CD4-positive, alpha-beta T cell treated with Interleukin-15 for 1 hour (primary cell): ENCODE data around the gene CCDC175.

Source experiments
- DNase-seq: peaks from one replicate; pipeline ENCODE4 v3.0.0-alpha.2; 2020

The CCDC175 gene

DNA sequence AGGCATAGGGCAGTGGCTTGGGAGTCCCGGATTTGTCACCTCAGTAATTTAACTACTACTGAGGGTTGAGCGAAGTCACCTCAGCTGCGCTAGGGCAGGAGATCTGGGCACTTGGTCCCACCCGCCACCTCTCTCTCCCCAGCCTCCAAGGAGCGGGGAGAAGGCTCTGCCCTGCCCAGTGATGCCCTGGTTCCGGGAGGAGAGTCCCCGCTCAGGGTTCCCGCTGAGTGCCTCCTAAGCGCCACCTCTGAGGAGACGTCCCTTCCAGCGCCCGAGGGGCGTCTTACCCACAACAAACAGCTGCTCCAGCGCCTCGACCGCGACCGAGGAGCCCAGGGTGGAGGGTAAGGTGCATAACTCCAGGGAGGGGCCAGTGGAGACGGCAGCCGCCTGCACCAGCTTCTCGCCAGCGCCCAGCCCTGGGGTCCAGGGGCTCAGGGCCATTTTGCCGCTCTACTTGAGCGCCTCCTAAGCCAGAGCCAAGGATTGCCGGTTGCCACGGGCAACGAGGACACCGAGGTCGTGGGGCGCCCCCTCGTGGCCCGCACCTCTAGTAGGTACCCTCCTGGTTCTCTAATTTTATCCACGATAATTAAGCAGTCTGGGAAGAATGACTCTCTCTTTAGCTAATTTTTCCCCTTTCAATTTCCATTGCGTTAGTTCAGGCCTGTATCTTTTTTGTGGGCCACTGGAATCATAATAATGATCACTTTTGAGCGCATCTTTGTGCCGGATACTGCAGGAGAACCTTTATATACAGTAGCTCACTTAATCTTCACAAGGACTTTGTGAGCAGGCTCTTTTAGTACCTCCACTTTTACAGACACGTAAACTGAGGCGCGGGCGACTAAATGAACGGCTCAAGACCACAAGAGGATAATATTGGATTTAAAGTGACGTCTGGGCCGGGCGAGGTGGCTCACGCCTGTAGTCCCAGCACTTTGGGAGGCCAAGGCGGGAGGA is at the start of gene CCDC175:
TSS of gene CCDC175 (minus strand) at position 481 of the 963 bp plus-strand sequence. CDS start at position 444, 37 bp downstream.
- peak; percentile 83 for DNase-seq

GRCh38 chr14:59622631-59623030 is 46.0 kb upstream of the CCDC175 start:
- no peak for DNase-seq

DNA sequence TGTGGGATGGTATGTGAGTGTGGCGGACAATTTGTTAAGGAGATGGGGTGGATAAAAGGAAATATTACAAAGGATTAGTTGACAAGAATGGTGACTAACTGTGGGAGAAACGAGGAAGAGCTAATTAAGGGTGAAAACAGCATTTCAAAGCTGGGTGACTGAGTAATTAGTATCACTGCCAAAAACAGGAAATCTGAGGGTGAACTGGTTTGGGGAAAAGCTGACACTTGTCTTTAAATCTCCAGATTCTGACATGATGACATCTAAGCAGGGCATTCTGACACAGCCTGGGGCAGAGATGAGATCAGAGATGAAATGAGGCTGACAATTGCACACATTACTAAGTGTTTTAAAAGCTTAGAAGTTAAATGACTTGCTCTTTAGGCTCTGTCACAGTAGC is 42.4 kb upstream of the CCDC175 start:
- no peak for DNase-seq

GRCh38 chr14:59601056-59601455 is 24.4 kb upstream of the CCDC175 start:
- no peak for DNase-seq

GRCh38 chr14:59600211-59600945 is 23.8 kb upstream of the CCDC175 start:
- no peak for DNase-seq

GRCh38 chr14:59595071-59595470 is 18.5 kb upstream of the CCDC175 start:
- DNase-seq, result no peak

- no peak for DNase-seq
These were observed 15.2 kb upstream of the CCDC175 start for GRCh38 chr14:59591641-59592370.

- DNase-seq, result no peak
These were observed 11.5 kb upstream of the CCDC175 start for GRCh38 chr14:59588101-59588500.

DNA sequence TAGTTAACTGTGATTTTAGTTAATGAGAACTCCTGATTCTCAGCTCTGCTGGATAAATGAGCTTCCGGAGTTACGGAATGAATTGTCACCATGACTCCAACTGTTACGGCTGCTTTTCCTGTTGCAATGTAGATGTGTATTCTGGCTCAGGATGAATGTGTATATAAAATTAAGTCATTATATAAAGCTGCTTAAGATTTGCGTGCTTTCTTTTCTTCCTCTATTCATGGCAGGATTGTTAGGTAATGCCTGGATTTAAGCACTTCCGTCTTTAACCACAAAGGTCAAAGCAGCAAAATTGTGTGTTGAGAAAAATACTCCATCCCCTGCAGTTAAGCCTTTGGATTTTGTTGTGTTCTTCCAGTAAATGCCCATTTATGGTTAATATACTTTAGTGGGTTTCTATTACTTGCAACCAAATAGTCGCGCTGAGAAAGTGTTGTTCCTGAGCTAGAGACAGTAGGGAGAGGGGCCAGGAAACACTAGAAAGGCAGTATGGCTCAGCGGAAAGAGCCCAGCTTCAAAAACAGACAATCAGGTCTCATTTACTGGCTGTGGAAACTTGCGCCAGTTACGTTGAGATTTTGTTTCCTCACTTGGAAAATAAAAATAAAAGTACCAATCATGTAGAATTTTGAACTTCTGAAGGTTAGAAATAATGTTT is 9.4 kb upstream of the CCDC175 start:
- no peak for DNase-seq

- DNase-seq, result no peak
These were observed 7.1 kb upstream of the CCDC175 start for GRCh38 chr14:59583755-59584154.

GRCh38 chr14:59582845-59583509 is 6.4 kb upstream of the CCDC175 start:
- no peak for DNase-seq

GRCh38 chr14:59582161-59582560 is 5.5 kb upstream of the CCDC175 start:
- no peak for DNase-seq

- no peak for DNase-seq
These were observed 4.3 kb upstream of the CCDC175 start for GRCh38 chr14:59580911-59581310.

- no peak for DNase-seq
These were observed 6.5 kb downstream of the CCDC175 start for GRCh38 chr14:59570122-59570521.

- DNase-seq, result no peak
These were observed 9.9 kb downstream of the CCDC175 start for GRCh38 chr14:59566725-59567124.

GRCh38 chr14:59566296-59566695 is 10.3 kb downstream of the CCDC175 start:
- DNase-seq, result no peak

GRCh38 chr14:59565087-59565486 is 11.5 kb downstream of the CCDC175 start:
- no peak for DNase-seq

GRCh38 chr14:59564366-59564765 is 12.2 kb downstream of the CCDC175 start:
- DNase-seq, result no peak

GRCh38 chr14:59547310-59547709 is 29.3 kb downstream of the CCDC175 start:
- DNase-seq, result no peak

- no peak for DNase-seq
These were observed 32.7 kb downstream of the CCDC175 start for GRCh38 chr14:59543873-59544272.

DNA sequence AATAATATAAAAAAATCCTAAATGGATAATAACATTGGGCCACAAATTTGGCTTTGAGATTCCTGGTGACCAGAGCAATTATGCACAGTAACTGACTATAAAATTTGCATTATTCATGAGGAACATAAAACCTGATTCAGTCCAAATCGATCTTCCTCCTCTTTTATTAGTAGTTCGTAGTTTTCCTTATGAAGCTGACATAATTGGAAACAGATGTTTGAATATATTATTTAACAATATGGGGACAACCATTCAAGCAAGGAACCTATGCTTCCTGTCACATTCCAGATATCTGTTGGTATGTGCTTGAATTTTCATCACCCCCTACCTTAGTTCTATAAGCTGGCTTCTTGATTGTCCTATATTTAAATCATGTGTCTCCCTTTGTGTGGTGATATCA is 34.9 kb downstream of the CCDC175 start:
- no peak for DNase-seq

GRCh38 chr14:59540852-59541251 is 35.8 kb downstream of the CCDC175 start:
- no peak for DNase-seq
